ENCODE data around the gene CD19.

GRCh38 chr16:28898942-28899341 lies 32.8 kb upstream of the CD19 start:
- no peak for TF ChIP-seq CTCF (IDR thresholded peaks at IDR 0.05)
- no peak for TF ChIP-seq POLR2A (IDR thresholded peaks at IDR 0.05)

All from body of pancreas (tissue), 4 donors.